HCT116 (cell line): ENCODE data around the gene KRT39.

Experiments
- CTCF ChIP-seq, 3 experiments: fragments of 200-600 bp in 1 of 3; sonication (generic) in 1 of 3; IDR thresholded peaks in 2 of 3; conservative IDR thresholded peaks in 1 of 3; 2 replicates each; pipeline ENCODE4 v1.5.1; 2012 to 2017; ENCODE audit warnings: low read depth in 2 of 3, low read length in 2 of 3, antibody characterized with exemption in 1 of 3, borderline replicate concordance in 1 of 3, control low read depth in 1 of 3, mild to moderate bottlenecking in 1 of 3, mixed read lengths in 1 of 3, mixed run types in 1 of 3, moderate library complexity in 1 of 3; ENCODE audit not compliant: insufficient read depth in 1 of 3
- EZH2 ChIP-seq: fragments of 200-600 bp; sonication (generic); IDR thresholded peaks from 2 replicates; pipeline ENCODE4 v1.6.1; 2017; ENCODE audit warnings: antibody characterized with exemption, mixed run types
- POLR2A ChIP-seq: IDR thresholded peaks from 2 replicates; pipeline ENCODE4 v1.7.0; 2011; ENCODE audit warnings: borderline replicate concordance; ENCODE audit not compliant: insufficient read depth, insufficient read length; ENCODE audit errors: extremely low read depth
- POLR2AphosphoS5 ChIP-seq: IDR thresholded peaks from 2 replicates; pipeline ENCODE4 v1.6.1; 2011; ENCODE audit warnings: mild to moderate bottlenecking, low read depth, low read length, moderate library complexity
- RAD21 ChIP-seq: IDR thresholded peaks from 2 replicates; pipeline ENCODE4 v1.6.1; 2012; ENCODE audit warnings: low read depth, mild to moderate bottlenecking
- REST ChIP-seq: IDR thresholded peaks from 2 replicates; pipeline ENCODE4 v1.6.1; 2012; ENCODE audit warnings: low read depth
- SIN3A ChIP-seq: IDR thresholded peaks from 2 replicates; pipeline ENCODE4 v1.6.1; 2012; ENCODE audit warnings: low read depth
- ZFX ChIP-seq: fragments of 450-650 bp; IDR thresholded peaks from 2 replicates; pipeline ENCODE4 v1.6.1; 2017

DNA sequence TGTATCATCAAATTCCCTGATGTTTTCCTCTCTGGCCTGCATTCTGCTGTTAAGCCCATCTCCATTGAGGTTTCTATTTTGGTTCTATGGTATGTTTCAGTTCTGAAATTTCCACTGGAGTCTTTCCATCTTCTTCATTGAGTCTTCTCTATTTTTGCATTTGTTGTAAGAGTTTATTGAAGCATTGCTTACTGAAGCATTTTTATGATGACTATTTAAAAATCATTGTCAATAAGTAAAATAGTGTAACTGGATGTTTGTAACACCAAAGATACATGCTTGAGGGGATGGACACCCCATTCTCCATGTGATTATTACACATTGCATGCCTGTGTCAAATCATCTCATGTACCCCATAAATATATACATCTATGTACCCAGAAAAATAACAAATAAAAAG is 8.8 kb upstream of the KRT39 start:
- no peak for TF ChIP-seq EZH2
- no peak for TF ChIP-seq POLR2AphosphoS5
- TF ChIP-seq CTCF (IDR thresholded peaks at IDR 0.05 in 2 of 3, conservative IDR thresholded peaks at IDR 0.05 in 1 of 3; ENCODE audit: borderline replicate concordance in 1 of 3, insufficient read depth in 1 of 3, low read depth in 2 of 3, low read length in 2 of 3) = no peak
- TF ChIP-seq RAD21 = no peak
- no peak for TF ChIP-seq ZFX
- TF ChIP-seq REST = no peak
- TF ChIP-seq SIN3A = no peak
- no peak for TF ChIP-seq POLR2A
